Loucy (cell line): ENCODE data around the gene TRIM63.

Source experiments
- H2AFZ ChIP-seq: fragments of 200-600 bp; sonication (generic); 2 replicates; pipeline ENCODE4 v1.6.0; 2016; ENCODE audit warnings: antibody characterized with exemption, mild to moderate bottlenecking, low read length, moderate library complexity
- H3F3A ChIP-seq: fragments of 200-600 bp; 2 replicates; pipeline ENCODE4 v1.6.0; 2016; ENCODE audit warnings: antibody characterized with exemption, low read depth, mild to moderate bottlenecking
- H3K27me3 ChIP-seq: fragments of 200-600 bp; sonication (generic); 2 replicates; pipeline ENCODE4 v1.6.1; 2014; ENCODE audit warnings: low read length, mild to moderate bottlenecking; ENCODE audit not compliant: insufficient read depth, poor library complexity, severe bottlenecking
- H3K36me3 ChIP-seq: fragments of 200-600 bp; sonication (generic); 2 replicates; pipeline ENCODE4 v1.6.1; 2016; ENCODE audit warnings: low read length; ENCODE audit not compliant: insufficient read depth
- H3K4me1 ChIP-seq: fragments of 200-600 bp; sonication (generic); 2 replicates; pipeline ENCODE4 v1.5.1; 2014; ENCODE audit warnings: low read length, mild to moderate bottlenecking; ENCODE audit not compliant: insufficient read depth, poor library complexity, severe bottlenecking
- H3K4me2 ChIP-seq: fragments of 200-600 bp; sonication (generic); 2 replicates; pipeline ENCODE4 v1.6.0; 2014; ENCODE audit warnings: antibody characterized with exemption, low read length, low read depth, mild to moderate bottlenecking; ENCODE audit not compliant: poor library complexity, severe bottlenecking
- H3K4me3 ChIP-seq: fragments of 200-600 bp; sonication (generic); 2 replicates; pipeline ENCODE4 v1.5.1; 2014; ENCODE audit warnings: low read length, mild to moderate bottlenecking, mixed read lengths; ENCODE audit not compliant: poor library complexity, severe bottlenecking
- H3K79me2 ChIP-seq: fragments of 200-600 bp; sonication (generic); 2 replicates; pipeline ENCODE4 v1.6.1; 2014; ENCODE audit warnings: low read length; ENCODE audit not compliant: insufficient read depth
- H3K9ac ChIP-seq: fragments of 200-600 bp; sonication (generic); 2 replicates; pipeline ENCODE4 v1.6.0; 2014; ENCODE audit warnings: mild to moderate bottlenecking, low read depth, low read length, moderate library complexity; ENCODE audit not compliant: poor library complexity, severe bottlenecking
- H3K9me2 ChIP-seq: fragments of 200-600 bp; sonication (generic); replicated peaks from 2 replicates; pipeline ENCODE4 v1.6.1; 2016; ENCODE audit warnings: low read depth, low read length, mixed read lengths
- H3K9me3 ChIP-seq: fragments of 200-600 bp; sonication (generic); 2 replicates; pipeline ENCODE4 v1.6.1; 2014; ENCODE audit warnings: mild to moderate bottlenecking, antibody characterized with exemption, low read length, low read depth; ENCODE audit not compliant: insufficient read depth
- H4K20me1 ChIP-seq: fragments of 200-600 bp; sonication (generic); 2 replicates; pipeline ENCODE4 v1.6.0; 2014; ENCODE audit warnings: antibody characterized with exemption, low read length, mild to moderate bottlenecking; ENCODE audit not compliant: insufficient read depth, poor library complexity, severe bottlenecking
- EZH2phosphoT487 ChIP-seq: fragments of 200-600 bp; IDR thresholded peaks from 2 replicates; pipeline ENCODE4 v1.6.1; 2018; ENCODE audit warnings: antibody characterized with exemption, mild to moderate bottlenecking, moderate library complexity, borderline replicate concordance
- TF ChIP-seq, protein P1 (sequence below): fragments of 200-600 bp; sonication (generic); conservative IDR thresholded peaks from 2 replicates; pipeline ENCODE4 v1.5.1; 2014; ENCODE audit warnings: mild to moderate bottlenecking, antibody characterized with exemption, low read length

TRIM63 gene

DNA sequence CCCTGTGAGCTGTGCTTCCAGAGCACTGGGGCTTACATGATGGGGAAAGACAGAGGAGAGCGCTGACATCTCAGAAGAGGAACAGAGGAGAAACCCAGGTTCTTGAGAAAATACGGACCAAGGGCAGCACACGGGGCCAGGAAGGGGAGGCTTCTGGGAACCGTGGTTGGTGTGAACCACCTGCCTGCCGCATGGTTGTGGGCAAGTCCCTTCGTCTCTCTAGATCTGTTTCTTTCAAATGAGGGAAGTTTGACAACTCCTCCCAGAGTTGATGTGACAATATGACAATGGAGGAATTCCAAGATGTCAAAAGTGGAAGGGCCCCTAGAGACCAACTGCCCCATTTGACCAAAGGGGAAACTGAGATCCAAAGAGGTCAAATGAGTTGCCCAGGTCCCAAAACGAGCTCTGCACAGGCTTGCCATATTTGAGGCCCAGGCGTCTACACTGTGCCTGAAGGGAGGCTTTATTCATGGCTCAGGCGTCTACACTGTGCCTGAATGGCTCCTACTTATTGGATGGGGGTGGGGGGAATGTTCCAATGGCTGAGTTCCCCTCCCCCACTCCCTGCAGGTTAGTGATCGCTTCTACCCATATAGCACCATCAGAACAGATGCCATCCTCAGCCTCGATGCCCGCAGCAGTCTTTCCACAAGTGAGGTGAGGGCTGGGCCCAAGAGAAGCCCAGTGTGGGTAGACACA, 34.6 kb downstream of the TRIM63 start:
- no peaks in the 10 kb centered on the region for H3K9me3 ChIP-seq
- H3K27me3 ChIP-seq = peaks cover 8% of the 10 kb centered on the region
- no peaks in the 10 kb centered on the region for H3F3A ChIP-seq
- no peak overlapping the region for H3K4me3 ChIP-seq
- TF ChIP-seq EZH2phosphoT487 = no peak
- TF ChIP-seq, protein P1, sequence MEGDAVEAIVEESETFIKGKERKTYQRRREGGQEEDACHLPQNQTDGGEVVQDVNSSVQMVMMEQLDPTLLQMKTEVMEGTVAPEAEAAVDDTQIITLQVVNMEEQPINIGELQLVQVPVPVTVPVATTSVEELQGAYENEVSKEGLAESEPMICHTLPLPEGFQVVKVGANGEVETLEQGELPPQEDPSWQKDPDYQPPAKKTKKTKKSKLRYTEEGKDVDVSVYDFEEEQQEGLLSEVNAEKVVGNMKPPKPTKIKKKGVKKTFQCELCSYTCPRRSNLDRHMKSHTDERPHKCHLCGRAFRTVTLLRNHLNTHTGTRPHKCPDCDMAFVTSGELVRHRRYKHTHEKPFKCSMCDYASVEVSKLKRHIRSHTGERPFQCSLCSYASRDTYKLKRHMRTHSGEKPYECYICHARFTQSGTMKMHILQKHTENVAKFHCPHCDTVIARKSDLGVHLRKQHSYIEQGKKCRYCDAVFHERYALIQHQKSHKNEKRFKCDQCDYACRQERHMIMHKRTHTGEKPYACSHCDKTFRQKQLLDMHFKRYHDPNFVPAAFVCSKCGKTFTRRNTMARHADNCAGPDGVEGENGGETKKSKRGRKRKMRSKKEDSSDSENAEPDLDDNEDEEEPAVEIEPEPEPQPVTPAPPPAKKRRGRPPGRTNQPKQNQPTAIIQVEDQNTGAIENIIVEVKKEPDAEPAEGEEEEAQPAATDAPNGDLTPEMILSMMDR = no peak
- H3K9me2 ChIP-seq = no peaks in the 10 kb centered on the region
- H3K36me3 ChIP-seq = no peaks in the 10 kb centered on the region
- H4K20me1 ChIP-seq = no peaks in the 10 kb centered on the region
- H3K9ac ChIP-seq = no peak overlapping the region
- H2AFZ ChIP-seq = no peak overlapping the region
- no peaks in the 10 kb centered on the region for H3K79me2 ChIP-seq
- peaks cover 35% of the 10 kb centered on the region for H3K4me1 ChIP-seq
- no peak overlapping the region for H3K4me2 ChIP-seq

DNA sequence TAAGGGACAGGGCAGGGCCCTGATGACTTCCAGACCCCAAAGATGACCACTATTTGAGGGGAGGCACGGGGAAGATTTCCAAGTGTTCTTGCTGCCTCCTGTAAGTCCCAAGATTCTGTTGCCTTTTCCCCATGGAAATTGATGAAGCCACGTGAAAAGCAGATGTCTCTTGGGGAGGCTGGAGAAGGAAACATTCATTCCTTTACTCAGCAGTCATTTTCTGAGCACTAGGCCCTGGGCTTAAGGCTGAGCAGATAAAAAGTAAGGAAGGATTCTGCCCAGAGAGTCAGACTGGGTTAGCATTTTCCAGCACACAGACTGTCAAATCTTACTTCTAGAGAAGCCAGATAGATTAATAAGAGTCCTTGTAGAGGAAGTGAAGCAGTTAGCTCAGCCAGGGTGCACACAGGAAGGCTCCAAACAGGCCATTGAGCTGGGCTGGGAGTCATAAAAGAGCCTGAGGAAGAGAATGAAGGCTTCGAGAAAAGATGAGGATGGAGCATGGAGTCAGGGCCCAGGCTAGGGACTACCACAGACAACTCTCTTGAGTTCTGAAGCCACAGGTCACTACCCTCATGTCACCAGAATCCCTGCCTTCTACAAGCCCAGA, 35.7 kb downstream of the TRIM63 start:
- H3K9me2 ChIP-seq = no peaks in the 10 kb centered on the region
- H3K4me1 ChIP-seq = peaks cover 39% of the 10 kb centered on the region
- no peak overlapping the region for H3K4me2 ChIP-seq
- no peaks in the 10 kb centered on the region for H3K36me3 ChIP-seq
- no peaks in the 10 kb centered on the region for H3K79me2 ChIP-seq
- H3K9me3 ChIP-seq = no peaks in the 10 kb centered on the region
- H3K9ac ChIP-seq = no peak overlapping the region
- no peak for TF ChIP-seq EZH2phosphoT487
- TF ChIP-seq, protein P1 = no peak
- peaks cover 8% of the 10 kb centered on the region for H3K27me3 ChIP-seq
- no peak overlapping the region for H2AFZ ChIP-seq
- no peaks in the 10 kb centered on the region for H4K20me1 ChIP-seq
- no peaks in the 10 kb centered on the region for H3F3A ChIP-seq
- H3K4me3 ChIP-seq = no peak overlapping the region

DNA sequence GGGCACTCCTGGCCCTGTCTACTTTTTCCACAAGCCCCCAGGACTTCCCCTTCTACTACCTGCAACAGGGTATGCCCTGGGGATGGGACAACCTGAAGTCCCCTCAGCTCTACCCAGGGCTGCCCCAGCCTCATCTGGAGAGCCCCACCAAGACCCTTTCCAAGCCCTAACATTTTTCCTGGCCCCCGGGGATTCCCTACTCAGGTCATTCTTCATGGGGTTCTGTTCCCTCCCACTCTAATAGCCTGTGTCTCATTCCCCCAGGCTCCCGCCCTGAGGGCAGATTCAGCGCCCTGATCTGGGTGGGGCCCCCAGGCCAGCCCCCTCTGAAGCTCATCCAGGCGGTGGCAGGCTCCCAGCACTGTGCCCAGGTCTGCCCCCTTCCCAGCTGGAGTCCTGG, 36.2 kb downstream of the TRIM63 start:
- Histone ChIP-seq H3F3A (no peaks in the 10 kb centered on the region), H2AFZ (no peak overlapping the region), H3K4me3 (no peak overlapping the region), H4K20me1 (no peaks in the 10 kb centered on the region), H3K27me3 (peaks cover 8% of the 10 kb centered on the region), H3K36me3 (no peaks in the 10 kb centered on the region), H3K4me2 (no peak overlapping the region), H3K9me3 (no peaks in the 10 kb centered on the region), H3K79me2 (no peaks in the 10 kb centered on the region), H3K9me2 (no peaks in the 10 kb centered on the region), H3K4me1 (peaks cover 34% of the 10 kb centered on the region), H3K9ac (no peak overlapping the region)
- TF ChIP-seq, protein P1 = no peak
- TF ChIP-seq EZH2phosphoT487 = no peak
